Upper lobe of left lung (tissue), 6 donors: ENCODE results near the gene EMX2. TPM values are rescaled to one million over a fixed set of nuclear protein-coding genes. Genes with fewer than 3 reads are reported as not detected.

ENCODE experiments used
- ATAC-seq, 2 donors: fragments of 200-7000 bp; cut with Tn5 transposase; one replicate each; pipeline ENCODE4 v1.9.1; 2022; ENCODE audit warnings: mild to moderate bottlenecking in 2 of 2, moderate library complexity in 2 of 2; ENCODE audit not compliant: low FRiP score in 2 of 2
- DNase-seq, 2 donors: peaks; one replicate each; pipeline ENCODE4 v3.0.0-alpha.2; 2019 to 2020
- H3K27ac ChIP-seq, 4 donors: fragments of 200-600 bp; sonication (generic); one replicate each; pipeline ENCODE4 v1.5.1; 2016 to 2019
- H3K27me3 ChIP-seq, 4 donors: fragments of 200-600 bp; sonication (generic); one replicate each; pipeline ENCODE4 v1.5.1; 2017 to 2019
- H3K36me3 ChIP-seq, 4 donors: fragments of 200-600 bp; sonication (generic); one replicate each; pipeline ENCODE4 v1.5.1; 2016 to 2019
- H3K4me1 ChIP-seq, 4 donors: fragments of 200-600 bp; sonication (generic); one replicate each; pipeline ENCODE4 v1.5.1; 2018 to 2019
- H3K4me3 ChIP-seq, 4 donors: fragments of 200-600 bp; sonication (generic); one replicate each; pipeline ENCODE4 v1.5.1; 2017 to 2019; ENCODE audit warnings: mild to moderate bottlenecking in 2 of 4, moderate library complexity in 1 of 4
- H3K9me3 ChIP-seq, 4 donors: fragments of 200-600 bp; sonication (generic); one replicate each; pipeline ENCODE4 v1.5.1; 2018 to 2019
- CTCF ChIP-seq, 6 experiments: fragments of 450-650 bp in 4 of 6; fragments of 200-600 bp in 2 of 6; sonication (generic) in 2 of 6; IDR thresholded peaks; one replicate each; pipeline ENCODE4 v1.5.1; 2016 to 2019; ENCODE audit warnings: antibody characterized with exemption in 6 of 6
- EP300 ChIP-seq, 4 donors: sonication (generic); formaldehyde crosslinking; IDR thresholded peaks; one replicate each; pipeline ENCODE4 v1.5.1; 2017; ENCODE audit warnings: antibody characterized with exemption in 4 of 4, control low read depth in 2 of 4
- POLR2A ChIP-seq, 4 donors: fragments of 450-650 bp; IDR thresholded peaks; one replicate each; pipeline ENCODE4 v1.5.1; 2016 to 2017; ENCODE audit warnings: antibody characterized with exemption in 4 of 4, mild to moderate bottlenecking in 2 of 4
- POLR2AphosphoS5 ChIP-seq, 2 donors: sonication (generic); formaldehyde crosslinking; IDR thresholded peaks; one replicate each; pipeline ENCODE4 v1.5.1; 2017; ENCODE audit warnings: antibody characterized with exemption in 2 of 2
- WGBS, 2 donors: methylation state at CpG; one replicate each; pipeline ENCODE4 v1.1.5; 2017 to 2018; 5-methylcytosine and 5-hydroxymethylcytosine counted together
- total RNA-seq, 6 donors: library from RNA; depleted of rRNA in 4 of 6; stranded (reverse); fragments of >200 nt in 4 of 6; gene quantifications; one replicate each; pipeline versions ENCODE4 v1.1.0 to v1.2.1, GENCODE V29; 2016 to 2021
- donor health status: DM: no; HTN: no; CAD: no; lungs with moderate emphysema.
- donor health status: DM: no; HTN: yes; CAD: no; lungs with severe emphysema.

Gene EMX2
- total RNA-seq, 6 donors from 2014 or later, result 0.09 TPM; not detected in 5

DNA sequence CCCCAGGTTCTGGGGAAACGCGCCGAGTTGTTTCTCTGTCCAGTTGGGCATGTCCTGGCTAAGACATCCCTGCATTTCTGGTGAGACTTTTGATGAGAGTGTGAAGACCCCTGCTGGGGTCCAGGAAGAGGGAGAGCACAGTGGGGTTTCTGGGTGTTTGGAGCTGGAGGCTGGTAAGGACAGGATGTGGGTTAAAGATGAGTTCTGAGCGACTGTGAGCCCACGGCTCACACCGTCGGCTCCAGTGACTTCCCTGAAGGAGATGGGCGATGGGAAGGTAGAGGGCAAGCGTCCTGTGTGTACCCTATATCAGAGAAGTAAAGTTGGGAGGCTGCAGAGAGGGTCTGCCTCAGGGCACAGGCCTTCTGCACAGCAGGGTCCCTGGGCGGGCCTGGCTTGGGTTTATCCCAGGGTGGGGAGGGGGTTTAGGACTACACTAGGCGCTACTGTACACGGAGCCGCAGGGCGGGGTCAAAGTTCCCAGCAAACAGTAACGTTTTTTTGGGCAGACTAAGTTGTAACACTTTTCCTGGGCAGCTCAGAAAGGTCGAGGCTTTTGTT, 3.6 kb downstream of the EMX2 start:
- Histone ChIP-seq H3K4me1 (peaks cover 38 to 66% (median 43%) of the 10 kb centered on the region in 4 donors), H3K9me3 (no peaks in the 10 kb centered on the region), H3K36me3 (no peaks in the 10 kb centered on the region), H3K27me3 (peaks cover 2 to 82% (median 43%) of the 10 kb centered on the region in 4 donors), H3K27ac (no peak overlapping the region), H3K4me3 (no peak overlapping the region)
- ATAC-seq (no peak), DNase-seq (no peak)
- WGBS, 2 donors, result 9 to 15% methylated on average over 12 to 16 of the region's 16 CpGs
- TF ChIP-seq CTCF (IDR thresholded peaks at IDR 0.05) (no peak), EP300 (IDR thresholded peaks at IDR 0.05) (no peak), POLR2A (IDR thresholded peaks at IDR 0.05) (no peak), POLR2AphosphoS5 (IDR thresholded peaks at IDR 0.05) (no peak)

DNA sequence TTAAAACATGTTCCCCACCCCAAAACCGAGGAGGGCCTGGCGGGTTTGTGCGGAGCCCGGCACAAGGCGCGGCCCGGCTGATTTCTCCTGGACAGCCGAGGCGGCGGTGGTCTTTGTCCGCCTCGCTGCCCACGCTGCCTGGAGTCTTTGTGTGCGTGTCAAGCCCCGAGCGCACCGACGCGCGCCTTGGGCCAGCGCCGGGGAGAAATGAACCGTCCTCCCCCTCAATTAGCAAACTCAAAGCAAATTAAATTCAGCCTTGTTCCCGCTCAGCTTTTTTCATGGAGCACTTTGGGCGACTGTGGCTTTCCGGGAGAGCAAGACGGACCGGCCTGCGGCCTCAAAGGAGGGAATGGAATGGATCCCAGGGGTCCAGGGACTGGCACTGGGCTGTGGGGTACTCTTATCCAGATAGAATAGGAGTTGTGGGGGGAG, 4.1 kb downstream of the EMX2 start:
- ATAC-seq (no peak), DNase-seq (peak in 1 of 2 donors; percentile 62)
- TF ChIP-seq CTCF (IDR thresholded peaks at IDR 0.05) (no peak), EP300 (IDR thresholded peaks at IDR 0.05) (no peak), POLR2AphosphoS5 (IDR thresholded peaks at IDR 0.05) (no peak), POLR2A (IDR thresholded peaks at IDR 0.05) (no peak)
- Histone ChIP-seq H3K27ac (no peak overlapping the region), H3K4me3 (no peak overlapping the region), H3K36me3 (no peaks in the 10 kb centered on the region), H3K9me3 (no peaks in the 10 kb centered on the region), H3K4me1 (peaks cover 38 to 68% (median 43%) of the 10 kb centered on the region in 4 donors), H3K27me3 (peaks cover 2 to 84% (median 43%) of the 10 kb centered on the region in 4 donors)
- 7 to 11% methylated on average over 8 to 29 of the region's 29 CpGs for WGBS, 2 donors

- H3K4me1 ChIP-seq, result peaks cover 32 to 68% (median 43%) of the 10 kb centered on the region in 4 donors
- H3K9me3 ChIP-seq, result no peaks in the 10 kb centered on the region
- no peaks in the 10 kb centered on the region for H3K36me3 ChIP-seq
- WGBS, 2 donors, result 10 to 18% methylated on average over 18 to 20 of the region's 20 CpGs
- ATAC-seq, result peak in 1 of 2 donors; percentile 16
- H3K27ac ChIP-seq, result no peak overlapping the region
- DNase-seq, result no peak
- TF ChIP-seq POLR2AphosphoS5 (IDR thresholded peaks at IDR 0.05) (no peak), POLR2A (IDR thresholded peaks at IDR 0.05) (no peak), CTCF (IDR thresholded peaks at IDR 0.05) (no peak), EP300 (IDR thresholded peaks at IDR 0.05) (no peak)
- no peak overlapping the region for H3K4me3 ChIP-seq
- peaks cover 2 to 84% (median 43%) of the 10 kb centered on the region in 4 donors for H3K27me3 ChIP-seq
Observed at GRCh38 chr10:117547016-117547715, 4.6 kb downstream of the EMX2 start.

- Histone ChIP-seq H3K36me3 (no peaks in the 10 kb centered on the region), H3K9me3 (no peaks in the 10 kb centered on the region), H3K4me3 (no peak overlapping the region), H3K4me1 (peaks cover 26 to 63% (median 39%) of the 10 kb centered on the region in 4 donors), H3K27me3 (peaks cover 2 to 88% (median 41%) of the 10 kb centered on the region in 4 donors), H3K27ac (no peak overlapping the region)
- DNase-seq (no peak), ATAC-seq (no peak)
- no peak for TF ChIP-seq CTCF (IDR thresholded peaks at IDR 0.05)
- TF ChIP-seq POLR2AphosphoS5 (IDR thresholded peaks at IDR 0.05), result no peak
- TF ChIP-seq EP300 (IDR thresholded peaks at IDR 0.05), result no peak
- no peak for TF ChIP-seq POLR2A (IDR thresholded peaks at IDR 0.05)
- 6 to 7% methylated on average over 29 to 32 of the region's 32 CpGs for WGBS, 2 donors
Observed at GRCh38 chr10:117547716-117548668, 5.4 kb downstream of the EMX2 start.
